HepG2 (cell line): ENCODE results near the gene CFAP43. TPM values are rescaled to one million over a fixed set of nuclear protein-coding genes. Genes with fewer than 3 reads are reported as not detected.

ENCODE experiments used
- ATAC-seq: fragments of 200-7000 bp; cut with Tn5 transposase; 3 replicates; pipeline ENCODE4 v1.9.1; 2020; ENCODE audit warnings: mild to moderate bottlenecking, moderate library complexity
- BruUV-seq: library from RNA; stranded (reverse); fragments of 400-500 nt; replicated peaks from 2 replicates; lab custom pipeline; 2021; lab: Mats Ljungman, UMichigan
- CTCF ChIA-PET: fragments of 300-600 bp; formaldehyde crosslinking; extraction: SDS; loops from one replicate; lab custom pipeline; 2021; ENCODE audit warnings: low total read pairs, inconsistent platforms, low intra/inter-chr PET ratio; lab: Yijun Ruan, JAX
- POLR2A ChIA-PET: fragments of 350-600 bp; sonication (Branson Sonifier 250); formaldehyde crosslinking; loops from one replicate; lab custom pipeline; 2020; ENCODE audit warnings: antibody characterized with exemption, inconsistent platforms; lab: Yijun Ruan, JAX
- DNase-seq: peaks from one replicate; pipeline ENCODE4 v3.0.0-alpha.2; 2015; ENCODE audit warnings: low spot score
- FAIRE-seq: peaks from 3 replicates; lab custom pipeline; 2011; peaks lifted over from hg19 to GRCh38; lab: Jason Lieb, UNC
- H2AFZ ChIP-seq: one replicate; pipeline ENCODE4 v1.6.1; 2011; ENCODE audit warnings: low read length, inconsistent platforms
- H3K27ac ChIP-seq: fragments of 300-600 bp; 3 replicates; pipeline ENCODE4 v1.8.0; 2011; ENCODE audit warnings: mixed run types, mild to moderate bottlenecking, mixed read lengths, low read length, inconsistent platforms; ENCODE audit not compliant: insufficient read depth; ENCODE audit errors: extremely low read length
- H3K27me3 ChIP-seq, 2 experiments: fragments of 200-600 bp in 1 of 2; 2 replicates in 1 of 2; 3 replicates in 1 of 2; pipeline versions ENCODE4 v1.6.0 to v1.8.0; 2011; ENCODE audit warnings: low read length in 2 of 2, mild to moderate bottlenecking in 2 of 2, moderate library complexity in 2 of 2, inconsistent platforms in 1 of 2; ENCODE audit not compliant: insufficient read depth in 2 of 2, control insufficient read depth in 1 of 2
- H3K36me3 ChIP-seq, 2 experiments: fragments of 200-600 bp in 1 of 2; replicated peaks in 1 of 2; 2 replicates in 1 of 2; 3 replicates in 1 of 2; pipeline versions ENCODE4 v1.5.1 to v1.8.0; 2011; ENCODE audit warnings: low read length in 2 of 2, inconsistent platforms in 1 of 2; ENCODE audit not compliant: insufficient read depth in 2 of 2, control insufficient read depth in 1 of 2
- H3K4me1 ChIP-seq: 2 replicates; pipeline ENCODE4 v1.5.1; 2012; ENCODE audit warnings: low read length, inconsistent platforms; ENCODE audit not compliant: insufficient read depth
- H3K4me2 ChIP-seq: 2 replicates; pipeline ENCODE4 v1.6.0; 2011; ENCODE audit warnings: low read depth, low read length, inconsistent platforms
- H3K4me3 ChIP-seq, 3 experiments: fragments of 200-600 bp in 1 of 3; sonication (generic), shearing (Covaris generic) in 1 of 3; replicated peaks in 1 of 3; 2 replicates each; pipeline ENCODE4 v1.5.1; 2011 to 2016; ENCODE audit warnings: low read length in 3 of 3, inconsistent platforms in 2 of 3, low read depth in 2 of 3, mild to moderate bottlenecking in 2 of 3, control low read depth in 1 of 3, mixed read lengths in 1 of 3; ENCODE audit not compliant: insufficient read depth in 1 of 3
- H3K79me2 ChIP-seq: one replicate; pipeline ENCODE4 v1.6.1; 2011; ENCODE audit warnings: low read length, inconsistent platforms; ENCODE audit not compliant: insufficient read depth
- H3K9ac ChIP-seq: 2 replicates; pipeline ENCODE4 v1.6.0; 2011; ENCODE audit warnings: mild to moderate bottlenecking, low read depth, low read length, inconsistent platforms; ENCODE audit not compliant: insufficient read depth
- H3K9me3 ChIP-seq: 2 replicates; pipeline ENCODE4 v1.5.1; 2012; ENCODE audit warnings: mild to moderate bottlenecking, low read length
- H4K20me1 ChIP-seq: 2 replicates; pipeline ENCODE4 v1.6.0; 2011; ENCODE audit warnings: inconsistent platforms, mild to moderate bottlenecking, low read length, moderate library complexity; ENCODE audit not compliant: insufficient read depth
- CHD2 ChIP-seq: IDR thresholded peaks from 2 replicates; pipeline ENCODE4 v1.6.1; 2011; ENCODE audit warnings: low read depth, low read length, improper control_type of control experiment
- ESRRA ChIP-seq: sonication (generic); formaldehyde crosslinking; IDR thresholded peaks from 2 replicates; pipeline ENCODE4 v1.5.1; 2020; ENCODE audit warnings: mild to moderate bottlenecking, low read depth, missing genetic modification reagents
- GABPB1 ChIP-seq: IDR thresholded peaks from 2 replicates; pipeline ENCODE4 v1.6.1; 2016; ENCODE audit warnings: mild to moderate bottlenecking, missing genetic modification reagents, moderate library complexity, missing compliant biosample characterization
- HMG20B ChIP-seq: conservative IDR thresholded peaks from 2 replicates; pipeline ENCODE4 v1.6.1; 2016; ENCODE audit warnings: missing genetic modification reagents, missing compliant biosample characterization
- HMGXB3 ChIP-seq: sonication (generic); formaldehyde crosslinking; IDR thresholded peaks from 2 replicates; pipeline ENCODE4 v1.4.0; 2020; ENCODE audit warnings: missing genetic modification reagents, borderline replicate concordance
- KDM2A ChIP-seq: sonication (generic); formaldehyde crosslinking; IDR thresholded peaks from 2 replicates; pipeline ENCODE4 v1.4.0; 2020; ENCODE audit warnings: low read depth, missing genetic modification reagents, borderline replicate concordance
- KLF15 ChIP-seq: sonication (generic); formaldehyde crosslinking; IDR thresholded peaks from 2 replicates; pipeline ENCODE4 v1.8.1; 2023; ENCODE audit warnings: borderline replicate concordance, mild to moderate bottlenecking, inconsistent platforms, missing genetic modification reagents, mixed read lengths
- NONO ChIP-seq, 2 experiments: fragments of 450-650 bp in 1 of 2; sonication (generic) in 1 of 2; formaldehyde crosslinking in 1 of 2; IDR thresholded peaks in 1 of 2; conservative IDR thresholded peaks in 1 of 2; 2 replicates each; pipeline versions ENCODE4 v1.6.1 to v1.8.0; 2017 to 2022; ENCODE audit warnings: mild to moderate bottlenecking in 1 of 2, missing genetic modification reagents in 1 of 2, moderate library complexity in 1 of 2
- NR0B2 ChIP-seq: sonication (generic); formaldehyde crosslinking; IDR thresholded peaks from 2 replicates; pipeline ENCODE4 v1.4.0; 2020; ENCODE audit warnings: mild to moderate bottlenecking, missing genetic modification reagents
- SOX6 ChIP-seq, 2 experiments: fragments of 450-650 bp in 1 of 2; sonication (generic) in 1 of 2; formaldehyde crosslinking in 1 of 2; IDR thresholded peaks; 2 replicates each; pipeline versions ENCODE4 v1.4.0 to v1.6.1; 2017 to 2020; ENCODE audit warnings: antibody characterized with exemption in 1 of 2, mild to moderate bottlenecking in 1 of 2, missing genetic modification reagents in 1 of 2
- WGBS: methylation state at CpG from one replicate; pipeline ENCODE4 v1.1.6; 2017; ENCODE audit warnings: low lambda C conversion rate; 5-methylcytosine and 5-hydroxymethylcytosine counted together
- in situ Hi-C: cut with HindIII; loops from 2 replicates; pipeline ENCODE4 v1.10.0; 2017; ENCODE audit warnings: low pct_unique_long_range_greater_than_20kb; ENCODE audit not compliant: extremely low pct_ligation_motif_present
- intact Hi-C: fragments of 100-400 bp; cut with micrococcal nuclease; formaldehyde crosslinking; loops from one replicate; pipeline ENCODE4 v1.10.0; 2022; ENCODE audit not compliant: unreplicated experiment
- polyA plus RNA-seq, 8 experiments: library from polyadenylated mRNA; depleted of rRNA in 3 of 8; stranded (reverse) in 7 of 8; unstranded in 1 of 8; fragments of >200 nt; fragmentation: Illumina TruSeq in 4 of 8; extraction: Trizol in 4 of 8; gene quantifications; 2 replicates each; pipeline versions ENCODE4 v1.2.1 to v1.2.3, GENCODE V29; 2011 to 2016; ENCODE audit warnings: low read depth in 4 of 8, missing spikeins in 1 of 8, mixed read lengths in 1 of 8; ENCODE audit not compliant: insufficient read depth in 1 of 8
- total RNA-seq, 5 experiments: library from RNA; depleted of rRNA; stranded (reverse); fragments of >200 nt; fragmentation: Illumina TruSeq; extraction: Trizol; gene quantifications; 2 replicates each; pipeline ENCODE4 v1.2.3, GENCODE V29; 2016; ENCODE audit warnings: low read depth in 1 of 5
- TF ChIP-seq, protein P1 (sequence below): sonication (generic); formaldehyde crosslinking; IDR thresholded peaks from 2 replicates; pipeline ENCODE4 v1.8.1; 2023; ENCODE audit warnings: mild to moderate bottlenecking, missing genetic modification reagents
- TF ChIP-seq, protein P2 (sequence below): sonication (generic); formaldehyde crosslinking; IDR thresholded peaks from 2 replicates; pipeline ENCODE4 v1.4.0; 2020; ENCODE audit warnings: missing genetic modification reagents
- TF ChIP-seq, protein P3 (sequence below): sonication (generic); formaldehyde crosslinking; IDR thresholded peaks from 2 replicates; pipeline ENCODE4 v1.4.0; 2020; ENCODE audit warnings: missing genetic modification reagents, borderline replicate concordance

The CFAP43 gene
- total and polyA plus RNA-seq, 2 of the 13 experiments (the other 11 are each of a cell fraction or from before 2014, with no cell fraction given) = 0.24 to 0.38 TPM

DNA sequence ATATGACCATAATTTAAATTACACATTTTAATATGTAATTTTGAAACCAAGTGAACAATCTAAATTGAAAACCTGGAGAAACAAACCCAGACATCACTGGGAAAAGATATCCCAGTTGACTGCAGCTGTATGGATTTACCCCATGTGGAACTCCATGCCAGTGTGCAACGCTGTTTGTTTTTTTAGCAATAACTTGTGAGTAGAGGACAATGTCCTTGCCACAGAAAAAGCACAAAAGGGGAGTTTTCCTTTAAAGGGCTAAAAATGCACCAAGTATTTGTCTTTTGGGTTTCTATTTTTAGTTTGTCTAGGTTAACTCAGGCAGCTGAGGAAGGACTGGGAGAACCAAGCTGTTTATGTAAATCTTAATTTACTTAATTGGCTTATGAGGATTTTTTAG lies 131.4 kb downstream of the CFAP43 start:
- no peak for FAIRE-seq
- POLR2A ChIA-PET = no interaction called here
- WGBS = 0% methylated on average over 1 of the region's 1 CpG
- Histone ChIP-seq H3K79me2 (no peaks in the 10 kb centered on the region), H4K20me1 (no peaks in the 10 kb centered on the region), H3K27ac (no peak overlapping the region), H3K9ac (no peak overlapping the region), H3K36me3 (no peaks in the 10 kb centered on the region), H3K27me3 (no peaks in the 10 kb centered on the region; a peak in 2 of 5 replicates), H3K4me2 (no peak overlapping the region), H3K4me1 (no peaks in the 10 kb centered on the region), H3K9me3 (peaks cover 9% of the 10 kb centered on the region), H2AFZ (no peak overlapping the region), H3K4me3 (no peak overlapping the region)
- DNase-seq = no peak
- ATAC-seq = no peak
- CTCF ChIA-PET = no interaction called here
- intact Hi-C loops = no loop called here
- in situ Hi-C loops = no loop called here
- BruUV-seq = no TSS peak
- TF ChIP-seq KLF15 (CRISPR knock-in tag) (no peak), HMG20B (CRISPR knock-in tag) (no peak), ESRRA (CRISPR knock-in tag) (no peak), GABPB1 (CRISPR knock-in tag) (no peak), SOX6 (IDR thresholded peaks at IDR 0.05) (no peak), SOX6 (CRISPR knock-in tag; IDR thresholded peaks at IDR 0.05) (no peak), HMGXB3 (no peak), CHD2 (no peak), NR0B2 (CRISPR knock-in tag) (no peak), NONO (IDR thresholded peaks at IDR 0.05) (no peak), NONO (CRISPR knock-in tag; conservative IDR thresholded peaks at IDR 0.05) (no peak), KDM2A (CRISPR knock-in tag) (no peak)
- TF ChIP-seq, protein P1, sequence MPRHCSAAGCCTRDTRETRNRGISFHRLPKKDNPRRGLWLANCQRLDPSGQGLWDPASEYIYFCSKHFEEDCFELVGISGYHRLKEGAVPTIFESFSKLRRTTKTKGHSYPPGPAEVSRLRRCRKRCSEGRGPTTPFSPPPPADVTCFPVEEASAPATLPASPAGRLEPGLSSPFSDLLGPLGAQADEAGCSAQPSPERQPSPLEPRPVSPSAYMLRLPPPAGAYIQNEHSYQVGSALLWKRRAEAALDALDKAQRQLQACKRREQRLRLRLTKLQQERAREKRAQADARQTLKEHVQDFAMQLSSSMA = no peak
- TF ChIP-seq, protein P2, sequence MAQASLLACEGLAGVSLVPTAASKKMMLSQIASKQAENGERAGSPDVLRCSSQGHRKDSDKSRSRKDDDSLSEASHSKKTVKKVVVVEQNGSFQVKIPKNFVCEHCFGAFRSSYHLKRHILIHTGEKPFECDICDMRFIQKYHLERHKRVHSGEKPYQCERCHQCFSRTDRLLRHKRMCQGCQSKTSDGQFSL (CRISPR knock-in tag) = no peak
- TF ChIP-seq, protein P3, sequence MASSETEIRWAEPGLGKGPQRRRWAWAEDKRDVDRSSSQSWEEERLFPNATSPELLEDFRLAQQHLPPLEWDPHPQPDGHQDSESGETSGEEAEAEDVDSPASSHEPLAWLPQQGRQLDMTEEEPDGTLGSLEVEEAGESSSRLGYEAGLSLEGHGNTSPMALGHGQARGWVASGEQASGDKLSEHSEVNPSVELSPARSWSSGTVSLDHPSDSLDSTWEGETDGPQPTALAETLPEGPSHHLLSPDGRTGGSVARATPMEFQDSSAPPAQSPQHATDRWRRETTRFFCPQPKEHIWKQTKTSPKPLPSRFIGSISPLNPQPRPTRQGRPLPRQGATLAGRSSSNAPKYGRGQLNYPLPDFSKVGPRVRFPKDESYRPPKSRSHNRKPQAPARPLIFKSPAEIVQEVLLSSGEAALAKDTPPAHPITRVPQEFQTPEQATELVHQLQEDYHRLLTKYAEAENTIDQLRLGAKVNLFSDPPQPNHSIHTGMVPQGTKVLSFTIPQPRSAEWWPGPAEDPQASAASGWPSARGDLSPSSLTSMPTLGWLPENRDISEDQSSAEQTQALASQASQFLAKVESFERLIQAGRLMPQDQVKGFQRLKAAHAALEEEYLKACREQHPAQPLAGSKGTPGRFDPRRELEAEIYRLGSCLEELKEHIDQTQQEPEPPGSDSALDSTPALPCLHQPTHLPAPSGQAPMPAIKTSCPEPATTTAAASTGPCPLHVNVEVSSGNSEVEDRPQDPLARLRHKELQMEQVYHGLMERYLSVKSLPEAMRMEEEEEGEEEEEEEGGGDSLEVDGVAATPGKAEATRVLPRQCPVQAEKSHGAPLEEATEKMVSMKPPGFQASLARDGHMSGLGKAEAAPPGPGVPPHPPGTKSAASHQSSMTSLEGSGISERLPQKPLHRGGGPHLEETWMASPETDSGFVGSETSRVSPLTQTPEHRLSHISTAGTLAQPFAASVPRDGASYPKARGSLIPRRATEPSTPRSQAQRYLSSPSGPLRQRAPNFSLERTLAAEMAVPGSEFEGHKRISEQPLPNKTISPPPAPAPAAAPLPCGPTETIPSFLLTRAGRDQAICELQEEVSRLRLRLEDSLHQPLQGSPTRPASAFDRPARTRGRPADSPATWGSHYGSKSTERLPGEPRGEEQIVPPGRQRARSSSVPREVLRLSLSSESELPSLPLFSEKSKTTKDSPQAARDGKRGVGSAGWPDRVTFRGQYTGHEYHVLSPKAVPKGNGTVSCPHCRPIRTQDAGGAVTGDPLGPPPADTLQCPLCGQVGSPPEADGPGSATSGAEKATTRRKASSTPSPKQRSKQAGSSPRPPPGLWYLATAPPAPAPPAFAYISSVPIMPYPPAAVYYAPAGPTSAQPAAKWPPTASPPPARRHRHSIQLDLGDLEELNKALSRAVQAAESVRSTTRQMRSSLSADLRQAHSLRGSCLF = no peak
